Measurements from ENCODE around the gene GCN1. TPM values are rescaled to one million over a fixed set of nuclear protein-coding genes. Genes with fewer than 3 reads are reported as not detected.

GCN1 gene
- total RNA-seq, 1 donor from 2014 or later = 134 TPM

GRCh38 chr12:120116441-120116791 lies 78.1 kb downstream of the GCN1 start, which contains the start of gene RAB35:
TSS of gene RAB35 (minus strand) at chr12:120116753. CDS start at chr12:120116650, 103 bp downstream.
- no peak for DNase-seq (ENCODE audit: low spot score in 2 of 2, unreplicated experiment in 2 of 2)
- Mint-ChIP-seq H3K9me3 (no peaks in the 10 kb centered on the region), H3K27me3 (ENCODE audit: low read depth) (no peaks in the 10 kb centered on the region), H3K27ac (peak within 1 kb of the TSS; percentile 88), H3K36me3 (peaks cover 6% of the 10 kb centered on the region), H3K4me1 (peaks cover 34% of the 10 kb centered on the region), H3K4me3 (peak within 1 kb of the TSS; percentile 91)
- TF ChIP-seq CTCF (IDR thresholded peaks at IDR 0.05; ENCODE audit: unreplicated experiment) = no peak

GRCh38 chr12:120115692-120116440 lies 78.6 kb downstream of the GCN1 start:
- Mint-ChIP-seq H3K27me3 (ENCODE audit: low read depth) (no peaks in the 10 kb centered on the region), H3K9me3 (no peaks in the 10 kb centered on the region), H3K4me1 (peaks cover 34% of the 10 kb centered on the region), H3K27ac (peak overlapping the region; percentile 88), H3K4me3 (peak overlapping the region; percentile 91), H3K36me3 (peaks cover 6% of the 10 kb centered on the region)
- DNase-seq (ENCODE audit: low spot score in 2 of 2, unreplicated experiment in 2 of 2) = no peak
- no peak for TF ChIP-seq CTCF (IDR thresholded peaks at IDR 0.05; ENCODE audit: unreplicated experiment)

GRCh38 chr12:120115066-120115465 lies 79.4 kb downstream of the GCN1 start:
- peaks cover 6% of the 10 kb centered on the region for H3K36me3 Mint-ChIP-seq
- no peak for DNase-seq (ENCODE audit: low spot score in 2 of 2, unreplicated experiment in 2 of 2)
- no peak for TF ChIP-seq CTCF (IDR thresholded peaks at IDR 0.05; ENCODE audit: unreplicated experiment)
- H3K27me3 Mint-ChIP-seq (ENCODE audit: low read depth) = no peaks in the 10 kb centered on the region
- H3K27ac Mint-ChIP-seq = peak overlapping the region; percentile 24
- H3K9me3 Mint-ChIP-seq = no peaks in the 10 kb centered on the region
- H3K4me3 Mint-ChIP-seq = peak overlapping the region; percentile 91
- peaks cover 34% of the 10 kb centered on the region for H3K4me1 Mint-ChIP-seq

GRCh38 chr12:120110550-120111501 lies 83.7 kb downstream of the GCN1 start:
- H3K36me3 Mint-ChIP-seq = peaks cover 21% of the 10 kb centered on the region
- no peak overlapping the region for H3K4me3 Mint-ChIP-seq
- no peak for TF ChIP-seq CTCF (IDR thresholded peaks at IDR 0.05; ENCODE audit: unreplicated experiment)
- H3K27me3 Mint-ChIP-seq (ENCODE audit: low read depth) = no peaks in the 10 kb centered on the region
- peak overlapping the region; percentile 59 for H3K27ac Mint-ChIP-seq
- H3K9me3 Mint-ChIP-seq = no peaks in the 10 kb centered on the region
- peaks cover 13% of the 10 kb centered on the region for H3K4me1 Mint-ChIP-seq
- DNase-seq (ENCODE audit: low spot score in 2 of 2, unreplicated experiment in 2 of 2) = no peak

GRCh38 chr12:120109570-120110267 lies 84.8 kb downstream of the GCN1 start:
- H3K4me3 Mint-ChIP-seq = no peak overlapping the region
- TF ChIP-seq CTCF (IDR thresholded peaks at IDR 0.05; ENCODE audit: unreplicated experiment) = no peak
- peaks cover 2% of the 10 kb centered on the region for H3K4me1 Mint-ChIP-seq
- H3K27me3 Mint-ChIP-seq (ENCODE audit: low read depth) = no peaks in the 10 kb centered on the region
- H3K9me3 Mint-ChIP-seq = no peaks in the 10 kb centered on the region
- H3K36me3 Mint-ChIP-seq = peaks cover 28% of the 10 kb centered on the region
- no peak overlapping the region for H3K27ac Mint-ChIP-seq
- DNase-seq (ENCODE audit: low spot score in 2 of 2, unreplicated experiment in 2 of 2) = no peak
